Memory B cell (primary cell): ENCODE data around the gene NDE1.

Source experiments
- ATAC-seq: fragments of 150-1000 bp; cut with Tn5 transposase; 2 replicates; pipeline ENCODE4 v1.10.0; 2021; ENCODE audit warnings: low read depth, mild to moderate bottlenecking, moderate library complexity
- DNase-seq, 2 donors: peaks; one replicate each; pipeline ENCODE4 v3.0.0; 2022; ENCODE audit warnings: low spot score in 2 of 2
- H3K27ac Mint-ChIP-seq: one replicate; pipeline ENCODE4 v1.8.0; 2022; ENCODE audit warnings: mild to moderate bottlenecking, moderate library complexity, mixed read lengths
- H3K27me3 Mint-ChIP-seq: one replicate; pipeline ENCODE4 v1.8.0; 2022; ENCODE audit warnings: mixed read lengths
- H3K36me3 Mint-ChIP-seq: one replicate; pipeline ENCODE4 v1.8.0; 2022; ENCODE audit warnings: mild to moderate bottlenecking, mixed read lengths
- H3K4me1 Mint-ChIP-seq: one replicate; pipeline ENCODE4 v1.8.0; 2022; ENCODE audit warnings: mixed read lengths
- H3K4me3 Mint-ChIP-seq: one replicate; pipeline ENCODE4 v1.8.0; 2022; ENCODE audit warnings: mild to moderate bottlenecking, moderate library complexity, mixed read lengths
- H3K9me3 Mint-ChIP-seq: one replicate; pipeline ENCODE4 v1.8.0; 2022; ENCODE audit warnings: mixed read lengths

The NDE1 gene

DNA sequence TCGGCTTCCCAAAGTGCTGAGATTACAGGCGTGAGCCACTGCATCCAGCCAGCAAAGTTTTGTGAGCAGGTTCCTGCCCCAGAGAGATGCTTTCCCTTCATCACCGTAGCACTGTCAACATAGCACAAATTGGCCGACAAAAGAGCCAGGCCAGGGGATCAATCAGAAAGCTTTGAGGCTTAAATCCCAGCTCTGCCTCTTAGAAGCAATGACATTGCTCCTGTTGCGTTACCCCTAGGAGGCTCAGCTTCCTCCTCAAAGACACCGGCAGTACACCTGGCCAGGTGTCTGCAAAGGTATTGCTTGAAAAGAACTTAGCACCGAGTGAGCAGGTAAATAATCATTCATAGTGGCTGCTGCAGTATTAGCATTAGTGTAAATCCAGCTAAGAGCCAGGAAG lies 86.5 kb downstream of the NDE1 start:
- no peaks in the 10 kb centered on the region for H3K9me3 Mint-ChIP-seq
- no peak for DNase-seq
- no peaks in the 10 kb centered on the region for H3K27me3 Mint-ChIP-seq
- no peak for ATAC-seq
- no peak overlapping the region for H3K4me3 Mint-ChIP-seq
- H3K36me3 Mint-ChIP-seq, result peaks cover 27% of the 10 kb centered on the region
- H3K27ac Mint-ChIP-seq, result no peak overlapping the region
- H3K4me1 Mint-ChIP-seq, result no peaks in the 10 kb centered on the region

DNA sequence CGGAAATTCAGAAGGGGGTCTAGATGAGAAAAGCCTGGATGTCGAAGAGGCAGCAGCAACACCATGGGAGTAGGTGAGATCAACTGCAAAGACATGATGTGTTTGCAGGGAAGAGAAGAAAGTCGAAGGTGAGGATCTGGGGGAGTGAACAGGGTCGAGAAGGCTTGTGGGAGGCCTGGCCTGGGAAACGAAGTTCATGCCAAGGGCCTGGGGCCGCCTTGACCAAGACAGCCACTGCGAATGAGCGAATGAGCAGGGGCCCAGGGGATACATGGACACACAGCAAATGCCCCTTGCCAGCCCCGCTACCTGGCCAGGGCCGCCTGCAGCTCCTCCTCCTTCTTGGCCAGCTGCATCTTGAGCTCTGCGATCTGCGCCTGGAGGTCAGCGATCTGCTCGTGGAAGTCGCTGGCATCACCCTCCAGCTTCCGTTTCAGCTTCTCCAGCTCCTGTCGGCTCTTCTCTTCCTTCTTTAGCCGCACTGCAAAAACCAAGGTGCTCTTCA lies 87.1 kb downstream of the NDE1 start:
- peaks cover 2% of the 10 kb centered on the region for H3K9me3 Mint-ChIP-seq
- no peak for DNase-seq
- H3K27ac Mint-ChIP-seq, result no peak overlapping the region
- peaks cover 2% of the 10 kb centered on the region for H3K4me1 Mint-ChIP-seq
- ATAC-seq, result no peak
- peaks cover 32% of the 10 kb centered on the region for H3K36me3 Mint-ChIP-seq
- no peak overlapping the region for H3K4me3 Mint-ChIP-seq
- H3K27me3 Mint-ChIP-seq, result no peaks in the 10 kb centered on the region

DNA sequence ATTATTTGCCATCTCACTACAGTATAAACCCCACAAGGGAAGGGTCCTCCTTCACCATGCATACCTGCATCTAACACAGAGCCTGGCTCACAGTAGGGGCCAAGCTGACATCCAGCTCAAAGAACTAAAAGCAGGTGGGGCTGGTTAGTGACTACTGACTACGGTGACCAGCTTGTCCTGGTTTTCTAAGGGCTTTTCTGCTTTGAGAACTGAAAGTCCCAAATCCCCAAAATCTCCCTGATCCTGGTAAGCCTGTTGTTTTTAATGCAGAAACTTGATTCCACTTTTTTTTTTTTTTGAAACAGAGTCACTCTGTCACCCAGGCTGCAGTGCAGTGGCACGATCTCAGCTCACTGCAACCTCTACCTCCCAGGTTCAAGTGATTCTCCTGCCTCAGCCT lies 89.4 kb downstream of the NDE1 start:
- Mint-ChIP-seq H3K4me3 (no peak overlapping the region), H3K27me3 (no peaks in the 10 kb centered on the region), H3K36me3 (peaks cover 35% of the 10 kb centered on the region), H3K4me1 (peaks cover 2% of the 10 kb centered on the region), H3K9me3 (peaks cover 2% of the 10 kb centered on the region), H3K27ac (no peak overlapping the region)
- no peak for ATAC-seq
- no peak for DNase-seq

DNA sequence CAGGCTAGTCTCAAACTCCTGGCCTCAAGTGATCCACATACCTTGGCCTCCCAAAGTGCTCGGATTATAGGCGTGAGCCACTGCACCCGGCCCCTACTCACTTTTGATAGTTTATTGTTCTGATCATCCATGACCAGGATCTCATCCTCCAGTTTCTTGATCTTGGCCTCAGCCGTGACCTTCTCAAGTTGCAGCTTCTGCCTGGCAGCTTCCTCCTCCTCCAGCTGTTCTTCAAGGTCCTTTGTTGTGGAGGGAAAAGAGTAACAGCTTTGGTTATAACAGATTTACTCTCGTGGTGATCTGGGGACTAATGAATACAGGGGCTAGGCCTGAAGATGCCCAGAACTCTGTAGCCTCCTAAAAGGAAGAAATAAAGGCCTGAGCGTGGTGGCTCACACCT lies 89.9 kb downstream of the NDE1 start:
- H3K4me1 Mint-ChIP-seq, result peaks cover 2% of the 10 kb centered on the region
- no peak for ATAC-seq
- H3K36me3 Mint-ChIP-seq, result peaks cover 35% of the 10 kb centered on the region
- no peaks in the 10 kb centered on the region for H3K27me3 Mint-ChIP-seq
- no peak overlapping the region for H3K4me3 Mint-ChIP-seq
- no peak for DNase-seq
- peaks cover 2% of the 10 kb centered on the region for H3K9me3 Mint-ChIP-seq
- H3K27ac Mint-ChIP-seq, result no peak overlapping the region

DNA sequence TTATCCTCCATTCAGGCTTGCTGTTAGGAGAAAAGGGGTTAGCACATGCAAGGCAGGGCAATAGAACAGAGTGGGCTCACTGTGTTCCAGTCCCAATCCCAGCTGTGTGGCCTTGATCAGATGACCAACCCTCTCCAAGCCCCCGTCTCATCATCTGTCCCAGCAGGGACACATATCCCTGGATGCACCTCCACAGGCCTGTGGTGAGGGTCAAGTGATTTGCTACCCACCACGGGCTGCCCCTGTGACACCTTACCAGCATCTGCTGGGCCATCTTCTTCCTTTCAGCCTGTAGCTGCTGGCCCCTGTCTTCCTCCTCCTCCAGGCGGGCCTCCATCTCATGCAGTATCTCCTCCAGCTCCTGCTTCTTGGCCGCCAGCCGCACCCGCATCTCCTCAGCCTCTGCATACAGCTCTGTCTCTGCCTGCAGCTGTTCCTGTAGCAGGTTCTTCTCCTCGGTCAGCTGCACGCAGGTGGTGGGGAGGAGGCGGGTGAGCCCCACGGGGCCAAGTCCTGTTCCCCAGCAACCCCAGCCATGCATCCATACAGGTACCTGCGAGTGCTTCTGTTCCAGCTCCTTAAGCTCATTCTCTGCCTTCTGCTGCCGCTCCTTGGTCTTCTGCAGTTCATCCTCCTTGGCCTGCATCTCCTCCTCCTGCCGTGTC lies 91.3 kb downstream of the NDE1 start:
- ATAC-seq, result no peak
- DNase-seq, result no peak
- Mint-ChIP-seq H3K27ac (peak overlapping the region; percentile 73), H3K4me3 (no peak overlapping the region), H3K36me3 (peaks cover 28% of the 10 kb centered on the region), H3K27me3 (no peaks in the 10 kb centered on the region), H3K9me3 (peaks cover 2% of the 10 kb centered on the region), H3K4me1 (peaks cover 2% of the 10 kb centered on the region)

DNA sequence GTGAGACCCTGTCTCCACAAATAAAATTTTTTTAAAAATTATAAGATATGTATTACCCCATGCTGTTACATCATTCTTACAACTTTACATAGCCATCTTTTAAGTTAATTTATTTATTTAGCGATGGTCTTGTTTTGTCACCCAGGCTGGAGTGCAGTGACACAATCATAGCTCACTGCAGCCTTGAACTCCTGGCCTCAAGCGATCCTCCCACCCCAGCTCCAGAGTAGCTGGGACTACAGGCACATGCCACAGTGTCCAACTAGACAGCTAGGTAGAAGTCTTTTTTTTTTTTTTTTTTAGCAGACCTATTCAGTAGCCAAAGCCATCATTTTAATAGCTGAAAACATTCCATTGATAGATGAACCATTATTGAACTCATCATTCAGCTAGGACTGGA lies 92.7 kb downstream of the NDE1 start:
- H3K27ac Mint-ChIP-seq, result peak overlapping the region; percentile 26
- DNase-seq (no peak), ATAC-seq (no peak)
- no peaks in the 10 kb centered on the region for H3K27me3 Mint-ChIP-seq
- no peak overlapping the region for H3K4me3 Mint-ChIP-seq
- peaks cover 32% of the 10 kb centered on the region for H3K36me3 Mint-ChIP-seq
- H3K9me3 Mint-ChIP-seq, result peaks cover 2% of the 10 kb centered on the region
- H3K4me1 Mint-ChIP-seq, result peaks cover 4% of the 10 kb centered on the region

DNA sequence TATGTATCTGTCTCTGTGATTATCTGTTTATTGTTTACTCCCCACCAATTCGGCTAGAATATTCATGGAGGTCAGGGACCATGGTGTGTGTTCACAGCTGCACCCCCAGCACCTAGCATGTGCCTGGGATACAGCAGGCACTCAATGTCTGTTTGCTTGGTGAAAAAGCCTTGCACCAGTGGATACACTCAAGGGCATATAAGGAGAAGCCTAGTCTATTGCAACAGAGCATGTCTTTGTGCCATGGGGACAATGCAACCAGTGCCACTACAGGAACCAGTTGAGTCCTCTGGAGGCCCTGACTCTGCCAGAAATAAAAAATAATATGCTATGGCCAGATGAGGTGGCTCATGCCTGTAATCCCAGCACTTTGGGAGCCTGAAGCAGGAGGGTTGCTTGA lies 93.6 kb downstream of the NDE1 start:
- ATAC-seq (no peak), DNase-seq (no peak)
- Mint-ChIP-seq H3K9me3 (peaks cover 2% of the 10 kb centered on the region), H3K4me3 (no peak overlapping the region), H3K27me3 (no peaks in the 10 kb centered on the region), H3K4me1 (peaks cover 4% of the 10 kb centered on the region), H3K36me3 (peaks cover 35% of the 10 kb centered on the region), H3K27ac (no peak overlapping the region)

DNA sequence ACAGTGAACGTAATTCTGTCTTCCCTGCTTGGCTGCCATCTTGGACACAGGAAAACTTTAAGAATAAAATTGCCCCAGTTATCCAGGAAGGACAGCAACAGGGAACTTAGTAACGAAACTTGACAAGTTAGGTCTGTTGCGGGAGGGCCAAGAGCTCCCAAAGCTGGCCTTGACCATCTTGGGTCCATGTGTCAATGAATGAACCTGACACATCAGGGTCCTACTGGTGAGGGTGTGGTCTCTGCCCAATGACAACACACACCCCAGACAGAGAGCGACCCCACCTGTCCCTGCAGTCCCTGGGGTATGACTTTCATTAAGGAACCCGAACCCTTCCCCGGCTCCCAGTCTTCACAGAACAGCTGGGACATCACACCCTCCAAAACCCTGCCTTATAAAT lies 96.3 kb downstream of the NDE1 start:
- DNase-seq, result no peak
- Mint-ChIP-seq H3K9me3 (peaks cover 2% of the 10 kb centered on the region), H3K36me3 (peaks cover 30% of the 10 kb centered on the region), H3K4me3 (no peak overlapping the region), H3K4me1 (peaks cover 4% of the 10 kb centered on the region), H3K27me3 (no peaks in the 10 kb centered on the region), H3K27ac (no peak overlapping the region)
- ATAC-seq, result no peak

DNA sequence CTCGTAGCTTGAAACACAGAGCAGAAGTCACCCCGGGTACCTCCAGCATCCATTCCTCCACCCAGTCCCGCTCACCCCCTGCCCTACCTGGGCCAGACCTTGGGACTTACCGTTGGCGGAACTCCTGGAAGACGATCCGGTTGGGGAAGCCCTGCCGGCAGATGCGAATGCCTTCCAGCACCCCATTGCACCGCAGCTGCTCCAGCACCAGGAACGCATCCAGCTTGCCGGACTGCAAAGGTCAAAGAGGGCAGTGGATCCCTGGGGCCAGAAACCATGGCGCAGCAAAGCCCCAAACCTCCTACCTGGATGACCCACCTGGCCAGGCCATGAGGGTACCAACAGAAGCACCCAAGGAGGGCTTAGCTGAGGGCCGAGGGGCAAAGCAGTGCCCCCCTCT lies 97.9 kb downstream of the NDE1 start:
- no peak for ATAC-seq
- Mint-ChIP-seq H3K27ac (no peak overlapping the region), H3K9me3 (no peaks in the 10 kb centered on the region), H3K4me1 (peaks cover 2% of the 10 kb centered on the region), H3K27me3 (no peaks in the 10 kb centered on the region), H3K4me3 (no peak overlapping the region), H3K36me3 (peaks cover 23% of the 10 kb centered on the region)
- DNase-seq, result no peak

DNA sequence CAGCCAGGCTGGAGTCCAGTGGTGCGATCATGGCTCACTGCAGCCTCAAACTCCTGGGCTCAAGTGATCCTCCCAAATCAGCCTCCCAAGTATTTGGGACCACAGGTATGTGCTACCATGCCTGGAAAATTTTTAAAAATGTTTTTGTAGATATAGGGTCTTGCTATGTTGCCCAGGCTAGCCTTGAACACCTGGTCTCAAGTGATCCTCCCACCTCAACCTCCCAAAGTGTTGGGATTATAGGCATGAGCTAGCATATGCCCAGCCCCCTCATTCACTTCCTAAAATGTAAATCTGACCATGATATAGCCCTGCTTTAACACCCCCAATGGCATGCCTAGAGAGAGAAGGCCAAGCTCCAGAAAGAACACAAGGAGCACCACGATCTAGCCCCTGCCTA lies 98.6 kb downstream of the NDE1 start:
- no peak overlapping the region for H3K4me3 Mint-ChIP-seq
- H3K36me3 Mint-ChIP-seq, result peaks cover 19% of the 10 kb centered on the region
- H3K4me1 Mint-ChIP-seq, result peaks cover 2% of the 10 kb centered on the region
- no peak overlapping the region for H3K27ac Mint-ChIP-seq
- DNase-seq (no peak), ATAC-seq (no peak)
- no peaks in the 10 kb centered on the region for H3K9me3 Mint-ChIP-seq
- H3K27me3 Mint-ChIP-seq, result no peaks in the 10 kb centered on the region

DNA sequence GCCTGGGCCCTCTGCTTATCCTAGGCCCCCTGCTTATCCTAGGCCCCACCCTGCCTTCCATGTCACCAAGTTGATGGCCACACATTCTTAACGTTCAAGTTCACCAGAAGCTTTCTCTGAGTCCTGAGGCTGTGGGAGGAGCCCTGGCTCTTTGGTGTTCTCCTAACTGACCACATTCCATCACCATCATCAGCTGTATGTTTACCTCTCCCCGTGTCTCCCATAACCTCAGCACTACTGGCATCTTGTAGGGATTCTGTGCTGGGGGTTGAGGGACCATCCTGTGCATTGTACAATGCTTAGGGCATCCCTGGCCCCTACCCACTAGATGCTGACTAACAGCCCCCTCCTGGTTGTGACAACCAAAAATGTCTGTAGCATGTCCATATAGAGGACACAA lies 99.3 kb downstream of the NDE1 start:
- H3K9me3 Mint-ChIP-seq, result no peaks in the 10 kb centered on the region
- no peak for ATAC-seq
- no peak overlapping the region for H3K27ac Mint-ChIP-seq
- H3K4me1 Mint-ChIP-seq, result peaks cover 2% of the 10 kb centered on the region
- no peaks in the 10 kb centered on the region for H3K27me3 Mint-ChIP-seq
- H3K36me3 Mint-ChIP-seq, result peaks cover 18% of the 10 kb centered on the region
- no peak for DNase-seq
- no peak overlapping the region for H3K4me3 Mint-ChIP-seq

DNA sequence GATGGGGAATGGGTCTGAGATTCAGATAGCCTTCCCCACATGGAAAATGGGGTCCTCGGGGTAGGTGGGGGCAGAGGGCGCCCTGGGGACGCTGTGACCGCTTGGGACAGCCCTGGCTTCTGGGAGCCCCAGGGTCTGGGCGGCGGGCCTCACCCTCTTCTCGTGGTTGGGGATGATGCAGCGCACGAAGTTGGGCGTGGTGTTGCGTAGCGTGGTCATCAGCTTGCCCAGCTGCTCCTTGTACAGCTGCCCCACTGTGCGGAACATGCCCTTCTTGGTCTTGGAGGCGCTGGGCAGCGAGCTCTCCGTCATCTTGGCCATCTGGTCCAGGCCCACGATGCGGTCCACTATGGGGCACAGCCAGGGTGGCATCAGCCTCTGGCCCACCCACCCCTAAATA lies 99.9 kb downstream of the NDE1 start:
- DNase-seq (no peak), ATAC-seq (no peak)
- Mint-ChIP-seq H3K9me3 (no peaks in the 10 kb centered on the region), H3K27me3 (no peaks in the 10 kb centered on the region), H3K4me3 (no peak overlapping the region), H3K4me1 (peaks cover 2% of the 10 kb centered on the region), H3K27ac (no peak overlapping the region), H3K36me3 (peaks cover 18% of the 10 kb centered on the region)

DNA sequence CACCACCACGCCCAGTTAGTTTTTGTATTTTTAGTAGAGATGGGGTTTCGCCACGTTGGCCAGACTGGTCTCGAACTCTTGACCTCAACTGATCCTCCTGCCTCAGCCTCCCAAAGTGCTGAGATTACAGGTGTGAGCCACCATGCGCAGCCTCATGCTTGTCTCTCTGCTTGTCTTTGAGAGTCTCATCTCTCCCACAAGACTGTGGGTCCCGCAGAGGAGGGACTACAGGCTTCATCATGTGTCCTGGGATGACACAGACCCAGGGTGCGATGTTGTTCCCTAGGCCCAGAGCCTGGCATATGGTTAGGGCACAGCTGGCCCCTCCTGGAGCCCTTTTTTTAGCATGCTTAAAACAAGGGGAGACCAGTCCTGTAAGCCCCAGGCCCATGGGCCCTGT lies 101.9 kb downstream of the NDE1 start:
- Mint-ChIP-seq H3K4me3 (no peak overlapping the region), H3K9me3 (no peaks in the 10 kb centered on the region), H3K27ac (no peak overlapping the region), H3K27me3 (no peaks in the 10 kb centered on the region), H3K36me3 (peaks cover 13% of the 10 kb centered on the region), H3K4me1 (peaks cover 4% of the 10 kb centered on the region)
- DNase-seq (no peak), ATAC-seq (no peak)

DNA sequence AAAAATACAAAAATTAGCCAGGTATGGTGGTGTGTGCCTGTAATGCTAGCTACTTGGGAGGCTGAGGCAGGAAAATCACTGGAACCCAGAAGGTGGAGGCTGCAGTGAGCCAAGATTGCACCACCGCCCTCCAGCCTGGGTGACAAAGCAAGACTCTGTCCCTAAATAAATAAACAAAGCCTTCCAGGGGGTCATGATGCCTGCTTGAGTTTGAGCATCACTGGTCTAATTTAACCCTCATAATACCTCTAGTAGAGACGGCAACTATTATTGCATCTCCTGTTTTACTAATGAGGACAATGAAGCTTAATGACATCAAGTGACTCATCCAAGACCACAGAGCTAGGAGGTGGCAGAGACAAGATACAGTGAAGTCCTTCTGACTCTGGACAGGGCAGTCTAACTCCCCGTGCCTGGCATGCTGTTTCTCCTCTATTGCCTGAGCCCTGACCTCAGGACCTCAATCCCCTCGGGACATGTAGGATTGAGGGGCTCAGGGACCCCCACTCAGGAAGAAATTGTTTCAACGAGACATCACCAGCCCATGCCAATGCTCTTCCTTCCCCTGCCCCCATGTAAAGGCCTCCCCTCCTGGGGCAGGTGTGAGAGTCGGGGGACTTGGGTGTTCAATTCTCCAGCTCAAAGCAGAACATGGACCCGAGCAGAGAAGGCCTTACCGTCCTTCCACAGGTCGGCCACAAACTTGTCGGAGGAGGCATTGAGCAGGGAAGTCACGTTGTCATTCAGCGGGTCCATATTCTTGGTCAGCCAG lies 102.9 kb downstream of the NDE1 start:
- Mint-ChIP-seq H3K4me1 (peaks cover 4% of the 10 kb centered on the region), H3K4me3 (no peak overlapping the region), H3K36me3 (peaks cover 8% of the 10 kb centered on the region), H3K27me3 (peaks cover 2% of the 10 kb centered on the region), H3K9me3 (no peaks in the 10 kb centered on the region), H3K27ac (no peak overlapping the region)
- ATAC-seq, result no peak
- DNase-seq, result no peak
